ENCODE measurements around the gene DLG4.

DLG4 gene

DNA sequence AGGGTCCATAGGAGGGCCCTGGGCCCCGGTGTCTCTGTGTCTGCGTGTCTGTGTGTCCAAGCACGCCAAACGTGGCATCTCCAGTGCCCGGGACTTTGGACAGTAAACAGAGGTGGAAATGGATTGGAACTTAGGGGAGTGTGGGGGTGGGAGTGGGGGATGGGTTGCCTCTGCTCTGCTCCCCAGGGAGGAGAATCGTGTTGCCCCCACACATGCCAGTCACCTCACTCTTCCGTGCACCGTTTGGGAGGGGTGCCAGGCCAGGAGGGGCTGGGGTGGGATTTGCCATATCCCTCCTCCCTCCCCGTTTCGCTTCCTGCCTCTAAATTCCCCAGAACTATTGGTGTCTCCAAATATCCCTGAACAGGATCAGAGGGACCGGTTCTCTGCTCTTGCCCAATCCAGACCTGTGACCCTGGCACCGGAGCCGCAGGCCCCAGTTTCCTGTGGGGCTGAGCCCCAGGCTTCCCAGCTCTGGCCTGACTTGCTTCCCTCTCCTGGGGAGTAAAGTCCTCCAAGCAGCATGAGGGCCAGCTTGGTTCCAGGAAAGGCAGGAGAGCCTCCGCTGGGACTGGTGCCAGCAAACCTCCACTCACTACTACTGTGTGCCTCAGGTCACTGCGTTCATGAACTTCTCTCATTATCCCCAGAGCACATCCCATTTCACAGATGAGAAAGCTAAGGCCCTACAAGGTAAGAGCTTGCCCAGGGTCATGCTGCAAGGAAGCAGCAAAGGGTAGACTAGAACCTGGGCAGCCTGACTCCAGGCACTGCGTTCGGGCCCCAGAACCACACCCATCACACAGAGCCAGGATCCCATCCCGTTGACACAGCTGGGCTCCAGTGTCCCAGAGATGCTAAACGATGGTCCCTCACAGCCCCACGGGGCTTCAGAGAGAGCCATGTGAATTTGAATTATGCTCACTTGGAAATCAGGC is 40.0 kb downstream of the DLG4 start, which contains the start of gene ASGR1:
TSS of gene ASGR1 (minus strand) at position 54 of the 938 bp plus-strand sequence. CDS start 807 bp downstream, outside the sequence.
- no peak within 1 kb of the TSS for H3K9ac ChIP-seq (ENCODE audit: low read depth, low read length)
- H3K27me3 ChIP-seq (ENCODE audit: control insufficient read depth, insufficient read depth, low read length), result peaks cover 27% of the 10 kb centered on the region
- no peaks in the 10 kb centered on the region for H3K9me3 ChIP-seq (ENCODE audit: control insufficient read depth, insufficient read depth, low read length)
- no peaks in the 10 kb centered on the region for H3K36me3 ChIP-seq (ENCODE audit: control insufficient read depth, insufficient read depth, low read length)
- H3K4me1 ChIP-seq (ENCODE audit: control insufficient read depth, insufficient read depth, low read length), result peaks cover 5% of the 10 kb centered on the region; the same call in 1 of the 2 replicates
- peak within 1 kb of the TSS; percentile 76 for H3K4me3 ChIP-seq (ENCODE audit: low read depth, low read length)
- H3K27ac ChIP-seq (ENCODE audit: low read depth, low read length), result no peak within 1 kb of the TSS

DNA sequence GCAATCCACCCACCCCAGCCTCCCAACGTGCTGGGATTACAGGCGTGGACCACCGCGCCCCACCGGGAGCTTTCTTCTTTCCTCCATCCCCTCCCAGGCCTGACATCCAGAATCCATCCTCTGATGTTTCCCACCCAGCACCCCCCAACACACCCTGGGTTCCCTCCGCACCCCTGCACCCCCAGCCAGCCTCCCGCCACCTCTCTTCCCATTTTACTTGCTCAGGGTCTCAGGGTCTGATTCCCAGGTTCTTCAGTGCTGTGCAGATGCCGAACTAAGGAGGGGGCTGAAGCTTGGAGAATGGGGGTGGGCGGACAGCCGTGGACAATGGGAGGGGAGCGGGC is 40.7 kb downstream of the DLG4 start:
- Histone ChIP-seq H3K27me3 (ENCODE audit: control insufficient read depth, insufficient read depth, low read length) (peaks cover 29% of the 10 kb centered on the region), H3K36me3 (ENCODE audit: control insufficient read depth, insufficient read depth, low read length) (no peaks in the 10 kb centered on the region), H3K4me1 (ENCODE audit: control insufficient read depth, insufficient read depth, low read length) (peaks cover 5% of the 10 kb centered on the region), H3K4me3 (ENCODE audit: low read depth, low read length) (no peak overlapping the region), H3K27ac (ENCODE audit: low read depth, low read length) (no peak overlapping the region), H3K9ac (ENCODE audit: low read depth, low read length) (no peak overlapping the region), H3K9me3 (ENCODE audit: control insufficient read depth, insufficient read depth, low read length) (no peaks in the 10 kb centered on the region)

DNA sequence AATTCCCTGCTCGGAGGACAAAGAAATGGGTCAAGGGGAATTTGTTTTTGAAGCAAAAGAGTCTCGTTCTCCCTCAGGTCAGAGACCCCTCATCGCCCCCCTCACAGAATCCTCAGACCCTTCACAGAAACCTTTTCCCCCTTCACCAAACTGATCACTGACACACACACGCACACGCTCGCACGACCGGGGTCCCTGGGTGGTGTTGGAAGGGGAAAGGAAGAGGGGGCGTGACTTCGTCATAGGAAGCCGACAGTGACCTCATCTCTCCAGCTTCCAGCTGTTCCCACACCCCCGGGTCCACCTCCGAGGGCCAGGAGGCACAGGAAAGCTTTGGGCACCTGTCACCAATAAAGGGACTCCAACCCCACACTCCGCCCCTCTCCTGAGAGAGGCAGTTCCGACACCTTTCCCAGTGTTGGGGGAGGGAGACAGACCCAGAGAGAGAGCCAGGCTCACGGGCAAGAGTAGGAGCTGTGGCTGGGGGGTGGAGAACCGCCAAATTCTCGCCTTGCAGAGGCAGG is 41.6 kb downstream of the DLG4 start:
- H3K4me1 ChIP-seq (ENCODE audit: control insufficient read depth, insufficient read depth, low read length), result peaks cover 5% of the 10 kb centered on the region
- peak overlapping the region; percentile 76 for H3K4me3 ChIP-seq (ENCODE audit: low read depth, low read length)
- no peaks in the 10 kb centered on the region for H3K36me3 ChIP-seq (ENCODE audit: control insufficient read depth, insufficient read depth, low read length)
- peak overlapping the region; percentile 49 for H3K9ac ChIP-seq (ENCODE audit: low read depth, low read length)
- H3K9me3 ChIP-seq (ENCODE audit: control insufficient read depth, insufficient read depth, low read length), result no peaks in the 10 kb centered on the region
- H3K27me3 ChIP-seq (ENCODE audit: control insufficient read depth, insufficient read depth, low read length), result peaks cover 36% of the 10 kb centered on the region
- H3K27ac ChIP-seq (ENCODE audit: low read depth, low read length), result peak overlapping the region; percentile 72

DNA sequence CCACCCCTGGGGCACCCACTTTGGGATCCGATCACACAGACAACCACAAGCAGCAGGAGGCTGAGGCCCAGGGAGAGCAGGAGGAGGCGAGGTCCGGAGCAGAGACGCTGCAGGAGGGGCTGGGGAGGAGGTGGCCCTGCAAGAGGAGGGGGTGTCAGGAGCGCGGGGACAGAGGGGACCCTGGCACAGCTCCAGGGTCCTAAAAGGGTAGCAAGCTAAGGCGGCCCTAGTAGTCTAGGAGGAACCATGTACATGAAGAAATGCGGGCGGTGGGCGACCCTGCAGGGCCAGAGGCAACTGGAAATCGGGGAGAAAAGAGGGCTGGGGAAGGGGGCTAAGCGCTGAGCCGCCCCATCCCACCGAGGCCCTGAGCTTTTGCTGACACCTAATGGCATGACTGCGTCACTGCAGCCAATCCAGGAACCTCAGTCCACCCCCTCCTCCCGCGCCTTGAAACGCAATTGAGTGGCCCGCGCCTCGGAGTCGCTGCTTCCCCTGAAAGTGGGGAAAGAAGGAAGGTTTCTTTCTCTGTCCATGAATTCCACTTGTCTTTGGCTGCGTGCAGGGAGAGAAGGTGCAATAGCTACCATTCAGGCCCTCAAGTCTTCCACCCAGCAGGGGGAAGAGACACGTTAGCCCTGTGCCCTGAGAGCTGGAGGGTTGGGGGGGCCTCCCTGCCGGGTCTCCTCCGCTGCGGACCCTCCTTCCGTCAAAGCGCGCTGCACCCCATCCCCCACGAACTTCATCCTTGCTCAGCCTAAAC is 42.3 kb downstream of the DLG4 start:
- peak overlapping the region; percentile 49 for H3K9ac ChIP-seq (ENCODE audit: low read depth, low read length)
- no peaks in the 10 kb centered on the region for H3K36me3 ChIP-seq (ENCODE audit: control insufficient read depth, insufficient read depth, low read length)
- peak overlapping the region; percentile 76 for H3K4me3 ChIP-seq (ENCODE audit: low read depth, low read length)
- peaks cover 36% of the 10 kb centered on the region for H3K27me3 ChIP-seq (ENCODE audit: control insufficient read depth, insufficient read depth, low read length)
- peak overlapping the region; percentile 72 for H3K27ac ChIP-seq (ENCODE audit: low read depth, low read length)
- no peaks in the 10 kb centered on the region for H3K9me3 ChIP-seq (ENCODE audit: control insufficient read depth, insufficient read depth, low read length)
- peaks cover 5% of the 10 kb centered on the region for H3K4me1 ChIP-seq (ENCODE audit: control insufficient read depth, insufficient read depth, low read length)

DNA sequence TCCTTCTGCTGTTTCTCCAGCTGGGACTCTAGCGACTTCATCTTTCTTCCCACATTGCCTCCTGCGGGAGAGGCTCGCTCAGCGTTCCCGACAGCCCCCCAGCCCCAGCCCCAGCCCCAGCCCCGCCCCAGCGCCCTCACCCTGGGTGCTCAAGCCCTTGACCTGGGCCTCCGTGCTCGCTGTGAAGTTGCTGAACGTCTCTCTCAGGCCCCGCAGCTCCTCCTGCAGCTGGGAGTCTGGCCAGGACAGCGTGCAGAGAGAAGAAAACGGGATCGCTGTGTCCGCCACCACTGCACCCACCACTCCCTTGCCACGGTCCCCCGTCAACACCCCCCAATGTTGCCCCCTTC is 42.8 kb downstream of the DLG4 start:
- Histone ChIP-seq H3K27me3 (ENCODE audit: control insufficient read depth, insufficient read depth, low read length) (peaks cover 36% of the 10 kb centered on the region), H3K9ac (ENCODE audit: low read depth, low read length) (no peak overlapping the region), H3K4me1 (ENCODE audit: control insufficient read depth, insufficient read depth, low read length) (peaks cover 5% of the 10 kb centered on the region), H3K27ac (ENCODE audit: low read depth, low read length) (no peak overlapping the region), H3K9me3 (ENCODE audit: control insufficient read depth, insufficient read depth, low read length) (no peaks in the 10 kb centered on the region), H3K4me3 (ENCODE audit: low read depth, low read length) (peak overlapping the region; percentile 76), H3K36me3 (ENCODE audit: control insufficient read depth, insufficient read depth, low read length) (no peaks in the 10 kb centered on the region)

DNA sequence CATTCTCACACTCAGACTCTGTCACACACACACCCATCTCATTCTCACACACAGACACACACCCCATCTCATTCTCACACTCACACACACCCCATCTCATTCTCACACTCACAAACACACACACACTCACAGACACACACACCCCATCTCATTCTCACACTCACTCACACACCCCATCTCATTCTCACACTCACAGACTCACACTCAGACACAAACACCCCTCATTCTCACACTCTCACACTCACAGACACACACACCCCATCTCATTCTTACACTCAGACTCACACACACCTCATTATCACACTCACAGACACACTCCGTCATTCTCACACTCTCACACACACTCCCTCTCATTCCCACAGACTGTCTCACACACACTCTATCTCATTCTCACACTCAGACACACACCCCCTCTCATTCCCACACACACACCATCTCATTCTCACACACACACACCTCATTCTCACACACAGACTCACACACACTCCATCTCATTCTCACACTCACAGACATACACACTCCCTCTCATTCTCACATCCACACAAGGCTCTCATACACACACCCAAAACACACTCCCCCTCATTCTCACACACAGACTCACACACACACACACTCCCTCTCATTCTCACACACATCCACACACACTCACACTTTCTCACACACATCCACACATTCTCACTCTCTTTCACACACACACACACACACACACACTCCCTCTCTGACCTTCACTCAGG is 43.4 kb downstream of the DLG4 start:
- H3K4me1 ChIP-seq (ENCODE audit: control insufficient read depth, insufficient read depth, low read length), result peaks cover 5% of the 10 kb centered on the region
- H3K27ac ChIP-seq (ENCODE audit: low read depth, low read length), result no peak overlapping the region
- H3K9me3 ChIP-seq (ENCODE audit: control insufficient read depth, insufficient read depth, low read length), result no peaks in the 10 kb centered on the region
- H3K4me3 ChIP-seq (ENCODE audit: low read depth, low read length), result no peak overlapping the region
- H3K9ac ChIP-seq (ENCODE audit: low read depth, low read length), result no peak overlapping the region
- H3K36me3 ChIP-seq (ENCODE audit: control insufficient read depth, insufficient read depth, low read length), result no peaks in the 10 kb centered on the region
- H3K27me3 ChIP-seq (ENCODE audit: control insufficient read depth, insufficient read depth, low read length), result peaks cover 36% of the 10 kb centered on the region

DNA sequence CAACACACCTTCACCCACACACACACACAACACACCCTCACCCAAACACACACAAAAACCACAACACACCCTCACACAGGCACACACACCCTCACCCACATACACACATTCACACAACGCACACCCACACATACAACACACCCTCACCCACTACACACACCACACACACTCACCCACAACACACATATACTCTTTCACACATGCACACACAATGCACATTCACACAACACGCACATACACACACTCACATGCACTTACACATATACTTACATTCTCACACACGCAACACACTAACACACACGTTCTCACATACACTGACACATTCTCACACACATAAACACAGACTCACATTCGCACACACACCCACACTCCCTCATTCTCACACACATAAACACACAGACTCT is 44.3 kb downstream of the DLG4 start:
- Histone ChIP-seq H3K27ac (ENCODE audit: low read depth, low read length) (no peak overlapping the region), H3K9me3 (ENCODE audit: control insufficient read depth, insufficient read depth, low read length) (no peaks in the 10 kb centered on the region), H3K9ac (ENCODE audit: low read depth, low read length) (no peak overlapping the region), H3K36me3 (ENCODE audit: control insufficient read depth, insufficient read depth, low read length) (no peaks in the 10 kb centered on the region), H3K27me3 (ENCODE audit: control insufficient read depth, insufficient read depth, low read length) (peaks cover 36% of the 10 kb centered on the region), H3K4me3 (ENCODE audit: low read depth, low read length) (no peak overlapping the region), H3K4me1 (ENCODE audit: control insufficient read depth, insufficient read depth, low read length) (peaks cover 5% of the 10 kb centered on the region)

DNA sequence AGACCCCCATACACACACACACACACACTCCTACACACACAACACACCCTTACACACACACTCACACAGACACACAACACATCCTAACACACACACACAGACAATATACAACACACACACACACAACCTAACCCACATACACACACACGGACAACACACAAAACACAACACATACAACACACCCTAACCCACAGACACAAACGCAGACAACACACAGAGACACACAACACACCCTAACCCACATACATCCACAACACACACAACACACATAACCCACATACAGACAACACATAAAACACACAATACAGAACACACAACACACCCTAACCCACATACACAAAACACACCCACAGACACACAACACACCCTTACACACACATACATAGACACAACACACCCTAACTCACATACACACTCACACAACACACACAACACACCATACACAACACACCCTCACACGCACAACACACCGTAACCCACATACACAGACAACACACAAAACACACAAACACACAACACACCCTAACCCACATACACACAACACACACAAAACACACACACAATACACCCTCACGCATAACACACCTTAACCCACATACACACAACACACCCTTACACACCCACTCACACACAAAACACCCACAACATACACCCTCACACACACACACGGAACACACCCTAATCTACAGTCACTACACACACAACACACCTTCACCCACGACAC is 44.9 kb downstream of the DLG4 start:
- peaks cover 36% of the 10 kb centered on the region for H3K27me3 ChIP-seq (ENCODE audit: control insufficient read depth, insufficient read depth, low read length)
- peak overlapping the region; percentile 39; the same call in 1 of the 2 replicates for H3K4me3 ChIP-seq (ENCODE audit: low read depth, low read length)
- H3K27ac ChIP-seq (ENCODE audit: low read depth, low read length), result no peak overlapping the region
- H3K9ac ChIP-seq (ENCODE audit: low read depth, low read length), result no peak overlapping the region
- H3K4me1 ChIP-seq (ENCODE audit: control insufficient read depth, insufficient read depth, low read length), result peaks cover 5% of the 10 kb centered on the region
- H3K9me3 ChIP-seq (ENCODE audit: control insufficient read depth, insufficient read depth, low read length), result no peaks in the 10 kb centered on the region
- no peaks in the 10 kb centered on the region for H3K36me3 ChIP-seq (ENCODE audit: control insufficient read depth, insufficient read depth, low read length)

DNA sequence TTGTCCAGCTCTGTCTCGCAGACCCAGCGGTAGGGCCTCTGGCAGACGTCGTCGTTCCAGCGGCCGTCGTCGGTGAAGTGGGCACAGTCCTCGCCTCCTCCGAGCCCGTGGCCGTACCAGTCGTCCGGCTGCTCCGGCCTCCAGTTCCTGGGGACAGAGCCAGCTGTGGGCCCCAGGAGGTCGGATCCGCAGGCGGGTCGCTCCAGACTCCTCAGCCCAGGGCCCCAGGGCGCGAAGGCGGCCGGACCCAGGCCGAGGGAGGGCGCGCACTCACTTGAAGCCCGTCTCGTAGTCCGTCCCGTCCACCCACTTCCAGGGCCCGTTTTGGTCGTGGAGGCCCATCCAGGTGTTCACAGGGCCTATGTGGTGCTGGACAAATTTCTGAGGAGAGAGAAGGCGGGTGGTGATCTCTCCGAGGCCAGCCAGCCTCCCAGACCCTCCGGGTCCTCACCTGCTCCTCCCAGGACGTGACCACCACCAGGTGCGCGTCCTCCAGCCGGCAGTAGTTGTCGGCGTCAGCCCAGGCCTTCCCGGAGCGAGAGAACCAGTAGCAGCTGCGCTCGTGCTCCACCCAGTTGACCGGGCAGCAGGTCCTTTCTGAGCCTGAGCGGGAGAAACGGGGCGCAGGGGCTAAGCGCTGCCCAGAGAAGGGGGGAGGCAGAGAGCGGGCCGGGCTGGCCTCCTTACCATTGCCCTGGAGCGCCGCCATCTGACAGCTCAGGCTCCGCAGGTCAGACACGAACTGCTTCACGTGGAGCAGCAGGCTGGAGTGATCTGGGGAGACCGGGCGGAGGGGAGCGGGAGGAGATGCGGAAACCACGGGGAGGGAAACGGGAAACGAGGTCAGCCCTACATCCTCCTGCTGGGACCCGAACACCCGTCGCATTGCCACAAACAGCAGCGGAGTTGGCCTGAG is 45.7 kb downstream of the DLG4 start:
- H3K27me3 ChIP-seq (ENCODE audit: control insufficient read depth, insufficient read depth, low read length), result peaks cover 36% of the 10 kb centered on the region
- no peaks in the 10 kb centered on the region for H3K9me3 ChIP-seq (ENCODE audit: control insufficient read depth, insufficient read depth, low read length)
- H3K4me1 ChIP-seq (ENCODE audit: control insufficient read depth, insufficient read depth, low read length), result peaks cover 5% of the 10 kb centered on the region
- H3K4me3 ChIP-seq (ENCODE audit: low read depth, low read length), result peak overlapping the region; percentile 39
- no peaks in the 10 kb centered on the region for H3K36me3 ChIP-seq (ENCODE audit: control insufficient read depth, insufficient read depth, low read length)
- no peak overlapping the region for H3K9ac ChIP-seq (ENCODE audit: low read depth, low read length)
- no peak overlapping the region for H3K27ac ChIP-seq (ENCODE audit: low read depth, low read length)

All from HUES48 (cell line).